OCI-LY1 (cell line): ENCODE data around the gene USH2A.

ENCODE experiments used
- H2AFZ ChIP-seq: fragments of 200-600 bp; sonication (generic), shearing (Covaris generic); 2 replicates; pipeline ENCODE4 v1.6.0; 2014; ENCODE audit warnings: antibody characterized with exemption, mild to moderate bottlenecking, low read length
- H3F3A ChIP-seq: fragments of 200-600 bp; sonication (generic), shearing (Covaris generic); 2 replicates; pipeline ENCODE4 v1.6.0; 2014; ENCODE audit warnings: mild to moderate bottlenecking, antibody characterized with exemption, low read length, moderate library complexity; ENCODE audit not compliant: insufficient read depth
- H3K27ac ChIP-seq: fragments of 200-600 bp; sonication (generic); 2 replicates; pipeline ENCODE4 v1.5.1; 2014; ENCODE audit warnings: low read length, mixed run types, mild to moderate bottlenecking, low read depth; ENCODE audit not compliant: poor library complexity, severe bottlenecking
- H3K27me3 ChIP-seq: fragments of 200-600 bp; sonication (generic); 2 replicates; pipeline ENCODE4 v1.6.0; 2014; ENCODE audit warnings: antibody characterized with exemption, mild to moderate bottlenecking, low read length, moderate library complexity; ENCODE audit not compliant: insufficient read depth
- H3K36me3 ChIP-seq: fragments of 200-600 bp; sonication (generic); 2 replicates; pipeline ENCODE4 v1.6.1; 2014; ENCODE audit warnings: mild to moderate bottlenecking, antibody characterized with exemption, low read length, moderate library complexity, mixed read lengths; ENCODE audit not compliant: insufficient read depth
- H3K4me1 ChIP-seq: fragments of 200-600 bp; sonication (generic); 2 replicates; pipeline ENCODE4 v1.5.1; 2014; ENCODE audit warnings: mild to moderate bottlenecking, low read length, moderate library complexity; ENCODE audit not compliant: insufficient read depth, severe bottlenecking
- H3K4me2 ChIP-seq: fragments of 200-600 bp; sonication (generic), shearing (Covaris generic); 2 replicates; pipeline ENCODE4 v1.6.1; 2014; ENCODE audit warnings: low read length
- H3K4me3 ChIP-seq: fragments of 200-600 bp; sonication (generic); 2 replicates; pipeline ENCODE4 v1.5.1; 2014; ENCODE audit warnings: low read length, low read depth, mild to moderate bottlenecking, mixed read lengths; ENCODE audit not compliant: poor library complexity, severe bottlenecking
- H3K79me2 ChIP-seq: fragments of 200-600 bp; shearing (Covaris generic); 2 replicates; pipeline ENCODE4 v1.6.1; 2016; ENCODE audit warnings: mixed run types, low read length, mixed read lengths; ENCODE audit not compliant: insufficient read depth
- H3K9ac ChIP-seq: fragments of 200-600 bp; sonication (generic), shearing (Covaris generic); 2 replicates; pipeline ENCODE4 v1.6.1; 2014; ENCODE audit warnings: mild to moderate bottlenecking, low read length, mixed read lengths
- H3K9me2 ChIP-seq: fragments of 200-600 bp; sonication (generic), shearing (Covaris generic); 2 replicates; pipeline ENCODE4 v1.6.1; 2014; ENCODE audit warnings: low read depth, mild to moderate bottlenecking, low read length, mixed read lengths
- H3K9me3 ChIP-seq: fragments of 200-600 bp; shearing (Covaris generic); 2 replicates; pipeline ENCODE4 v1.6.1; 2014; ENCODE audit warnings: low read length, mixed read lengths
- H4K20me1 ChIP-seq: fragments of 200-600 bp; sonication (generic), shearing (Covaris generic); 2 replicates; pipeline ENCODE4 v1.6.0; 2016; ENCODE audit warnings: mild to moderate bottlenecking, low read length; ENCODE audit not compliant: insufficient read depth
- CTCF ChIP-seq: fragments of 200-600 bp; sonication (generic), shearing (Covaris generic); IDR thresholded peaks from 2 replicates; pipeline ENCODE4 v1.5.1; 2017; ENCODE audit warnings: mild to moderate bottlenecking, antibody characterized with exemption, low read length, moderate library complexity, mixed read lengths
- EZH2 ChIP-seq: fragments of 200-600 bp; sonication (generic), shearing (Covaris generic); IDR thresholded peaks from 2 replicates; pipeline ENCODE4 v1.8.0; 2017; ENCODE audit warnings: borderline replicate concordance, mixed run types, mild to moderate bottlenecking, antibody characterized with exemption, low read length, moderate library complexity, mixed read lengths

USH2A gene

GRCh38 chr1:216140730-216141524 lies 282.3 kb downstream of the USH2A start:
- Histone ChIP-seq H3K36me3 (no peaks in the 10 kb centered on the region), H3K9me2 (no peaks in the 10 kb centered on the region), H3K9ac (no peak overlapping the region), H2AFZ (no peak overlapping the region), H3K4me3 (no peak overlapping the region), H4K20me1 (no peaks in the 10 kb centered on the region), H3K27me3 (no peaks in the 10 kb centered on the region), H3K9me3 (no peaks in the 10 kb centered on the region), H3K79me2 (no peaks in the 10 kb centered on the region), H3K4me1 (no peaks in the 10 kb centered on the region), H3K4me2 (no peak overlapping the region), H3F3A (no peaks in the 10 kb centered on the region), H3K27ac (no peak overlapping the region)
- TF ChIP-seq CTCF: no peak
- TF ChIP-seq EZH2: no peak

- no peaks in the 10 kb centered on the region for H3F3A ChIP-seq
- H4K20me1 ChIP-seq: no peaks in the 10 kb centered on the region
- no peak overlapping the region for H3K4me3 ChIP-seq
- H3K36me3 ChIP-seq: no peaks in the 10 kb centered on the region
- H3K79me2 ChIP-seq: no peaks in the 10 kb centered on the region
- H3K27me3 ChIP-seq: no peaks in the 10 kb centered on the region
- H3K9me3 ChIP-seq: no peaks in the 10 kb centered on the region
- TF ChIP-seq CTCF: no peak
- TF ChIP-seq EZH2: no peak
- H3K27ac ChIP-seq: no peak overlapping the region
- H3K4me2 ChIP-seq: no peak overlapping the region
- H3K9me2 ChIP-seq: no peaks in the 10 kb centered on the region
- no peak overlapping the region for H3K9ac ChIP-seq
- H3K4me1 ChIP-seq: no peaks in the 10 kb centered on the region
- H2AFZ ChIP-seq: no peak overlapping the region
Observed at GRCh38 chr1:216124192-216124781, 299.0 kb downstream of the USH2A start.

- no peaks in the 10 kb centered on the region for H3K79me2 ChIP-seq
- H4K20me1 ChIP-seq: no peaks in the 10 kb centered on the region
- H2AFZ ChIP-seq: no peak overlapping the region
- H3F3A ChIP-seq: no peaks in the 10 kb centered on the region
- TF ChIP-seq EZH2 (no peak), CTCF (no peak)
- no peak overlapping the region for H3K4me3 ChIP-seq
- no peak overlapping the region for H3K4me2 ChIP-seq
- H3K4me1 ChIP-seq: no peaks in the 10 kb centered on the region
- H3K27me3 ChIP-seq: no peaks in the 10 kb centered on the region
- no peaks in the 10 kb centered on the region for H3K9me3 ChIP-seq
- no peaks in the 10 kb centered on the region for H3K9me2 ChIP-seq
- H3K27ac ChIP-seq: no peak overlapping the region
- no peaks in the 10 kb centered on the region for H3K36me3 ChIP-seq
- H3K9ac ChIP-seq: no peak overlapping the region
Observed at GRCh38 chr1:216123446-216124191, 299.6 kb downstream of the USH2A start.
